ENCODE data around the gene BTRC. TPM values are rescaled to one million over a fixed set of nuclear protein-coding genes. Genes with fewer than 3 reads are reported as not detected.

The BTRC gene
- total RNA-seq, 4 donors from 2014 or later = 9.7 to 16.8 (median 10.7) TPM

DNA sequence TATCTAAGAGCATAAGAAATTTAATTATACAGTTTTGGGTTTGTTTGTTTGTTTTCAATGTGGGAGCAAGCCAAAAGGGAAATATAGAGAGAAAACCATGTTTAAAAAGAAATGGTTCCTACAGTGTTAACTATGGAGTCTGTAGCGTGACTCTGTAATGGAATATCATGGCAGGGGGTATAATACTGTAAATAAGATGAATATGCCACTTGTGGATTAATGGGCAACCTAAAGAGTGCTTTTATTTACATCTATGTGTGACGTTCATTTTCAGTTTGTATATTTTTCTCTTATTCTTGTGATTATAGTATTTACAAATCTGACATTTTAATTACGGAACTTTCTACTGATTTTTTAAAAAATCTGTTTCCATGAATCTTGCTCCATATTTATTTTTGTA is 138.2 kb downstream of the BTRC start:
- TF ChIP-seq, protein P1, sequence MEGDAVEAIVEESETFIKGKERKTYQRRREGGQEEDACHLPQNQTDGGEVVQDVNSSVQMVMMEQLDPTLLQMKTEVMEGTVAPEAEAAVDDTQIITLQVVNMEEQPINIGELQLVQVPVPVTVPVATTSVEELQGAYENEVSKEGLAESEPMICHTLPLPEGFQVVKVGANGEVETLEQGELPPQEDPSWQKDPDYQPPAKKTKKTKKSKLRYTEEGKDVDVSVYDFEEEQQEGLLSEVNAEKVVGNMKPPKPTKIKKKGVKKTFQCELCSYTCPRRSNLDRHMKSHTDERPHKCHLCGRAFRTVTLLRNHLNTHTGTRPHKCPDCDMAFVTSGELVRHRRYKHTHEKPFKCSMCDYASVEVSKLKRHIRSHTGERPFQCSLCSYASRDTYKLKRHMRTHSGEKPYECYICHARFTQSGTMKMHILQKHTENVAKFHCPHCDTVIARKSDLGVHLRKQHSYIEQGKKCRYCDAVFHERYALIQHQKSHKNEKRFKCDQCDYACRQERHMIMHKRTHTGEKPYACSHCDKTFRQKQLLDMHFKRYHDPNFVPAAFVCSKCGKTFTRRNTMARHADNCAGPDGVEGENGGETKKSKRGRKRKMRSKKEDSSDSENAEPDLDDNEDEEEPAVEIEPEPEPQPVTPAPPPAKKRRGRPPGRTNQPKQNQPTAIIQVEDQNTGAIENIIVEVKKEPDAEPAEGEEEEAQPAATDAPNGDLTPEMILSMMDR (IDR thresholded peaks at IDR 0.05; ENCODE audit: low read depth) = no peak

DNA sequence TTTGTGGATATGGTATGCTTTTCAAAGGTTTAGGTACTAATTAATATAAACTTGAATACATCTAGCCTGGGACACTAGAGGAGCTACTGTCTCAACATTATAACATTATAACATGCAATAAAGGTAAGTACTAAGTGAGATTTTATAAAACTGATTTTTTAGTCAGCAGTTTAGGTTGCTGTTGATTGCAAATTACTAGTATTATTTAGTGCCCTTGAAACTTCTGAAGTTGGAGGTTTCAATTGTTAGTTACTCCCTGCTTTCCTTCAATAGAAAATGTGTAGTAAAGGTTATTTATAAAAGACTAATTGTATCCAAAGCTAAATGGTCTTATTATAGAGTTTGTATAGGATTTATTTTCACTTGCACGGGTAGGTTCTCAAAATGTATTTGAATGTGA is 138.8 kb downstream of the BTRC start:
- TF ChIP-seq, protein P1 (IDR thresholded peaks at IDR 0.05; ENCODE audit: low read depth) = no peak

DNA sequence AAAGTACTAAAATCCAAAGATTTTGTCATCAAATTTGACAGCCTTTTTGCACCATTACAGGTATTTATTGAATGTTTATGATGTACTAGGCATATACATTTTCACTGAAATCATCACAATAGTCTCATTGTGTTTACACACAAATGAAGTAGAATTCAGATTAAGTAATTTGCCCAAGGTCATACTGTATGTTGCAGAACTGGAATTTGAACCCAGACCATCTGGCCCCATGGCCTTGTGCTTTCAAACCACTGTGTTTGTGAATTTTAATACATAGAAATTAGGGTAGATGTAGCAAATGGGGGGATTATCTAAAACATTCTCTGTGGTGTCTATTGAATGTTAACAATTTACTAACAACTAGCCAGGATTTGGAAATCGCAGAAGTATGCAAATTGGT is 139.3 kb downstream of the BTRC start:
- TF ChIP-seq, protein P1 (IDR thresholded peaks at IDR 0.05; ENCODE audit: low read depth) = no peak

DNA sequence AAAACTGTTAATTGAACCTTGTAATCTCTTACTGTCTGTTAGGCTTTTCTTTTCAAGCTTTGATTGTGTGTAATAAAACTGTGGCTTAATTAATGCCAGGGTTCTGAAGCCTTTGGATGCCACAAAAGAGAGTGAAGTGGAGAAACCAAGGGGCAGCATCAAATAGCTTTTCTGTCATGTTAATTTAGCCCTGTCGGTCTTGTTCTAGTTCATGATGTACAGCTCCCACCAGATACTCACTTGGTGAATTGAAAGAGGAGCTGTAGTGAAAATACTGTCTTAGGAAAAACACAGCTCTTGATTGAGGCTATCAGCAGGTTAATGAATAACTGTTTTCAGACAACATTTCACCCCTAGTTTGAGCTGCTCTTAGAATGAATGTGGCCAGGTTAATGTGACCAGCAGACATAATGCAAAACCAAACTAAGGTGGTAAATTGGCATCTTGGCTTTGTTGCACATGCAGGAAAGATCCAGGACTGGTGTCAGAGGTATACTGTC is 139.9 kb downstream of the BTRC start:
- TF ChIP-seq, protein P1 (IDR thresholded peaks at IDR 0.05; ENCODE audit: low read depth) = no peak

DNA sequence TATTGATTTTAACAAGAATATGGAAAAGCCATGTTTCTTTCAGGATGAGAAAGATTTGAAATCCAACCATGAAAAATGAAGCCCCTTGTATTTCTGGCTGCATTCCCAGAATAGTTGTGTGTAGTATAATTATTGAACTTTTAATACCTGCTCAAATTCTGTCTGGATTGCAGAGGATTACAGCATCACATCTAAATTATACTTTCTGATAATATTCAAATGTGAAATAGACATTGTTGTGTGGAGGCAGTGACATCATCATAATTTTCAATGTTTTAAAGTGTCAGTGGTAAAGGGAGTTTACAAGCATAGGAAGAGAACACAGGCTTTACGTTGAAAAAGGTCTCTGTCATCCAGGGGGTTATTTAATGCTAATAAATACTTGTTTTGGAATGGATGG is 140.7 kb downstream of the BTRC start:
- TF ChIP-seq, protein P1 (IDR thresholded peaks at IDR 0.05; ENCODE audit: low read depth) = no peak

DNA sequence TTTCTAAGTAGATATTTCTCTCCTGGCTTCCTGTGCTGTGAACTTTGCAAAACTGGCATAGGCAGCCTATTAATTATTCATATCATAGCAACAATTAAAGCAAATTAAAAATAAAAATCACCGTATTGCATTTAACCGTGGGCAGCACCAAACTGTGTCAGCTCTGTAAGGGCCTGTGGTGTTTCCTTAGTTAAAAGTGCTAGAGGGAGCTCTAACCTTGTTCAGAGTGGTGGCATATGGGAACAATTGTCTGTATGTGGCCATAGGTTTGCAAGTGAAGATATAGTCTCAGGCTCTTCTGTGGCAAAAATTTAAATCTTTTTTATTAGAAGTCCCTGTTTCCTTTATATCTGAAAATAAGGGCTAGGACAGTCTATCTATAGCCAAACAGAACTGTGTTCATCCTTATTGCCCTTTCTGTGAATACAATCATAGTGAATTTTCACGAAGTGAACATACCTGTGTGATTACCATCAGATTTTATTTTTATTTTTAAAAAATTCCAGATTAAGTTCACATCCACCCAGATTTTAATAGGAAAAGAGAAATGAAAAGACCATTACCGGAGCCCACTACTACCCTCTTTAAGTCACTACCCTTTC is 141.5 kb downstream of the BTRC start:
- TF ChIP-seq, protein P1 (IDR thresholded peaks at IDR 0.05; ENCODE audit: low read depth) = no peak

DNA sequence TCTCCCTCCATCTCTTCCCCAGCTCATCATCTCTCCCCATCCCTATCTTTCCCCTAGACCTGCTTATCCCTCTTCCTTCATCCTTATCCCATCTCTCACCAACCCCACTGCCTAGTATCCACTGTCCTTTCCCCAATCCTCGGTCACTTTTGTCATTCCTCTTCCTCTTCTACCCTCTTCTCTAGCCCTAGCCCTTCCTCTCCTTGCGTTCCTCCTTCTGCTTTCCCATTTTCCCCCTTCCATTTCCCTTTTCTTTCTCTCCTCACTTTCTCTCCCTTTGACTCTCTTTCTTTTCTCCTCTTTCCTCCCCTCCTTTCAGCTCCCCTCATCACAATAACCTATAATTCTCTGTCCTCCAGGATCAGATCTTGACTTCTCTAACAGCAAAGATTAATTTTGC is 150.5 kb downstream of the BTRC start:
- TF ChIP-seq, protein P1 (IDR thresholded peaks at IDR 0.05; ENCODE audit: low read depth) = no peak

Measured in subcutaneous adipose tissue (tissue), 4 donors.